Adipocyte (in vitro differentiated cells): ENCODE data around the gene ADGRF4.

Experiments used
- DNase-seq: peaks from one replicate; pipeline ENCODE4 v3.0.0-alpha.2; 2015; ENCODE audit warnings: low read depth
- H3K27me3 ChIP-seq: replicated peaks from 2 replicates; pipeline ENCODE4 v1.7.0; 2013; ENCODE audit warnings: mild to moderate bottlenecking, low read length, moderate library complexity; ENCODE audit not compliant: control insufficient read depth, insufficient read depth
- H3K36me3 ChIP-seq: 2 replicates; pipeline ENCODE4 v1.7.0; 2013; ENCODE audit warnings: low read length, mild to moderate bottlenecking, moderate library complexity; ENCODE audit not compliant: control insufficient read depth, insufficient read depth, severe bottlenecking
- H3K4me1 ChIP-seq: 2 replicates; pipeline ENCODE4 v1.7.0; 2013; ENCODE audit warnings: mild to moderate bottlenecking, low read length, moderate library complexity; ENCODE audit not compliant: control insufficient read depth, insufficient read depth
- H3K4me3 ChIP-seq: 2 replicates; pipeline ENCODE4 v1.7.0; 2013; ENCODE audit warnings: mild to moderate bottlenecking, low read length, moderate library complexity
- H3K9ac ChIP-seq: 2 replicates; pipeline ENCODE4 v1.7.0; 2013; ENCODE audit warnings: mild to moderate bottlenecking, low read length, moderate library complexity
- H3K9me3 ChIP-seq: 2 replicates; pipeline ENCODE4 v1.7.0; 2013; ENCODE audit warnings: mild to moderate bottlenecking, low read length, moderate library complexity; ENCODE audit not compliant: control insufficient read depth

Gene ADGRF4, protein sequence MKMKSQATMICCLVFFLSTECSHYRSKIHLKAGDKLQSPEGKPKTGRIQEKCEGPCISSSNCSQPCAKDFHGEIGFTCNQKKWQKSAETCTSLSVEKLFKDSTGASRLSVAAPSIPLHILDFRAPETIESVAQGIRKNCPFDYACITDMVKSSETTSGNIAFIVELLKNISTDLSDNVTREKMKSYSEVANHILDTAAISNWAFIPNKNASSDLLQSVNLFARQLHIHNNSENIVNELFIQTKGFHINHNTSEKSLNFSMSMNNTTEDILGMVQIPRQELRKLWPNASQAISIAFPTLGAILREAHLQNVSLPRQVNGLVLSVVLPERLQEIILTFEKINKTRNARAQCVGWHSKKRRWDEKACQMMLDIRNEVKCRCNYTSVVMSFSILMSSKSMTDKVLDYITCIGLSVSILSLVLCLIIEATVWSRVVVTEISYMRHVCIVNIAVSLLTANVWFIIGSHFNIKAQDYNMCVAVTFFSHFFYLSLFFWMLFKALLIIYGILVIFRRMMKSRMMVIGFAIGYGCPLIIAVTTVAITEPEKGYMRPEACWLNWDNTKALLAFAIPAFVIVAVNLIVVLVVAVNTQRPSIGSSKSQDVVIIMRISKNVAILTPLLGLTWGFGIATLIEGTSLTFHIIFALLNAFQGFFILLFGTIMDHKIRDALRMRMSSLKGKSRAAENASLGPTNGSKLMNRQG

DNA sequence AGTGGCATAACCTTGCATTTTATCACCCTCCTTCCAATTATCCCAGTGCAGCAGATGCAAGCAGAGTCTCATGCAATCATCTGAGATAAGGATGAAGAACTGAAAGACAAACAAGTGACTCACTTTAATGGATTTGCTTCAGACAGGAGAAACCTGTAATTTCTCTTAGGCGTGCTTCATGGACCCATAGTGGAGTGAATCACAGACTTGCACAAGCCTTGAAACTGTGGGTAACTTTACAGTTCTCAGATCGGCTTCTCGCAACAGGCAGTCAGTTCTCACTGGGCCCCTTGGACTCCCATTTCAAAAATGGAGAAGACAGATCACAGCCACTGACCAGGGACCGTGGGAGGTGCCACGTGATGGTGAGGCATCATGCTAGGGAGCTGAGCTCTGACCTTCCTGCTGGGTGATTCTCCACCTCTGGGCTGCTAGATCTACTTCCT, at the start of gene ADGRF4:
Gene ADGRF4, plus strand, starts transcription at position 239 of the 446 bp plus-strand sequence. CDS start 8,666 bp downstream, outside the sequence.
- Histone ChIP-seq H3K36me3 (no peaks in the 10 kb centered on the region), H3K4me3 (no peak within 1 kb of the TSS), H3K27me3 (peaks cover 5% of the 10 kb centered on the region), H3K9me3 (no peaks in the 10 kb centered on the region), H3K9ac (no peak within 1 kb of the TSS), H3K4me1 (peaks cover 9% of the 10 kb centered on the region)
- peak; percentile 41 for DNase-seq

DNA sequence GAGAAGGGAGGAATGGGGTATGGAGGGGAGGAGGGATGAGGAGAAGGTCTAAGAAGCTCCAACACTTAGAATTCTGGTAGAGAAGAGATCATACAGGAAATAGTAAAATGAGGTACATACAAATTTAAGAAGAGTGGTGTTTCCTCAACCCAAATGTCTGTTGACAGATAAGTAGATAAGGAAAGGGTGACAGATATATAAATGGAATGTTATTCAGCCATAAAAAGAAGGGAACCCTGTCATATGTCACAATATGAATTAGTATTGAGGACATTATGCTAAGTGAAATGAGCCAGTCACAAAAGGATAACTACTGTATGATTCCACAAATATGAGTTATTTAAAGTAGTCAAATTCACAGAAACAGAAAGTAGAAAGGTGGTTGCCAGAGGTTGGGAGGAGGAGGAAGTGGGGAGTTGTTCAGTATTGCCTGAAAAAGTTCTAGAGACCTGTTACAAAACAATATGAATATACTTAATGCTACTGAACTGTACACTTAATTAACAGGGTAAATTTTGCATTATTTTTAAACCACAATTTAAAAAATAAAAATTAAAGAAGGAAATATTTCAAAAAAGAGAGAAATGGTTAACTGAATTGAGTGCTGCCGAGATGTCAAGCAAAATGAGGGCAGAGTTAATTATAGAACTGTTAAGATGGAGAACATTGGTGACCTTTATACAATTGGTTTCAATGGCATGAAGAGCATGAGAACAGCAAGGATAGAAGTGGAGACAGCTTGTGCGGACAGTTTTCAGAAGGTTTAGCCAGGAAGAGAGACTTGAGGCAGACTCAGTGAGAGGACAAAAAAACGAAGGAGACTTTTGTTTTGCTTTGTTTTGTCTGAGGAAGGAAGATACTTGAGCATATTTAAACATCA, 47.6 kb upstream of the ADGRF4 start:
- Histone ChIP-seq H3K27me3 (no peaks in the 10 kb centered on the region), H3K9ac (no peak overlapping the region), H3K9me3 (no peaks in the 10 kb centered on the region), H3K4me1 (peaks cover 10% of the 10 kb centered on the region), H3K36me3 (no peaks in the 10 kb centered on the region), H3K4me3 (no peak overlapping the region)
- DNase-seq = peak; percentile 22

DNA sequence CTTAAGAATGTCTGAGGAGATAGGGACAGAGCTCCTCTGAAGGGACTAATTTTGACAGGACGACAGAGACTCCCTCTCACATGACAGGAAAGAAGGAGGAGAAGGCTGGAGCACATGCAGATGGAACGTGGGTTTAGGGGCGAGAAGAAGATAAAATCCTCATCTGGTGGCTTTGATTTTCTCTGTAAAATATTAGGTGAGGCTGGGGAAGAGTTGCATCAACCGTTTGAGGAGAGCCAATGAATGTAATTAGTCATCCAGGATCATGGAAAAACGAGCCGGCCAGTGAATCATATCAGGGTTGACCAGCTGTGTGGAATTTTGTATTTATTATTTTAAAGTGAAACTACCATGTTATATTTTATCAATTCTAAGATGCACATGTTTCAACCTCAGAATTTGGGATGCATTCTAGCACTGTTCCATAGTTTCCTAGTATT, 46.9 kb upstream of the ADGRF4 start:
- peak; percentile 81 for DNase-seq
- no peaks in the 10 kb centered on the region for H3K27me3 ChIP-seq
- H3K4me1 ChIP-seq = peaks cover 10% of the 10 kb centered on the region

DNA sequence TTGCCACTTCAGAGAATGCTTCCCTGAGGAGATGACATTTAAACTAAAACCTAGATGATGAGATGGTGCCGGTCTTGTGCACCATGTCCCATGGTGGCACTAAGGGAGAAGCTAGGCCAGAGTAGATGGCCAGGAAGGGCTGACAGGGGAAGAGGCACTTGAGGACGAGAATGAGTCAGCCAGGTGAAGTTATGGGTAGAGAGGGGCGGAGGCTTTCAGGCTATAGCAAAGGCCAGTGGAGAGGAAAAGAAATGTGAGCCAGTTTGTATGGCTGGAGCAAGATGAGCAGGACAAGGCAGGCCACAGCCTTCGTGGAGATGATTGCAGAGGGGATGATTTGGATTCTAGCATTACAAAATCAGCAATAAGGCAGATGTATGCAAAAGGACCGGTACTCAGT, 44.7 kb upstream of the ADGRF4 start:
- Histone ChIP-seq H3K27me3 (no peaks in the 10 kb centered on the region), H3K4me1 (peaks cover 10% of the 10 kb centered on the region), H3K4me3 (no peak overlapping the region), H3K9me3 (no peaks in the 10 kb centered on the region), H3K9ac (no peak overlapping the region), H3K36me3 (no peaks in the 10 kb centered on the region)
- no peak for DNase-seq

More for the DNA sequence above, 46.9 kb upstream of the ADGRF4 start:
- Histone ChIP-seq H3K9me3 (no peaks in the 10 kb centered on the region), H3K9ac (no peak overlapping the region), H3K36me3 (no peaks in the 10 kb centered on the region), H3K4me3 (no peak overlapping the region)

DNA sequence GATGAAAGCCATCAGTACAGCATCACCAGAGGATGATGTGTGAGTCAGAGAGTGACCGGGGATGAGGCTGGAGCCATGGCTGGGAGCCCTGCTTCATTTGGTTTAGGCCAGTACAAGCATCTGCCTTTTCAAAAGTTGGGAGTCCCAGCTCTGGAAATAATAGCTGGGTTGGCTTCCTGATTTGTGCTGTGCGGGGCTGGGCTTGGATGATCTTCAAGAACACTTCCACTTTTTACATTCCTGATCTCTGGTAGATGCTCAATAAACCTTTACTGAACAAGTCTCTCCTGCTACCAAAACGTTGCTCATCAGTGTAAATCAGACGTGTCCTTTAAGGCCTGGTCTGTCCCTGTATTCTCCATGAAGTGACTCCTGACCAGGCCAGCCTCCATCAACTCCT, 44.1 kb upstream of the ADGRF4 start:
- peaks cover 10% of the 10 kb centered on the region for H3K4me1 ChIP-seq
- DNase-seq = peak; percentile 14
- H3K9ac ChIP-seq = no peak overlapping the region
- no peaks in the 10 kb centered on the region for H3K9me3 ChIP-seq
- H3K36me3 ChIP-seq = no peaks in the 10 kb centered on the region
- no peak overlapping the region for H3K4me3 ChIP-seq
- H3K27me3 ChIP-seq = no peaks in the 10 kb centered on the region

DNA sequence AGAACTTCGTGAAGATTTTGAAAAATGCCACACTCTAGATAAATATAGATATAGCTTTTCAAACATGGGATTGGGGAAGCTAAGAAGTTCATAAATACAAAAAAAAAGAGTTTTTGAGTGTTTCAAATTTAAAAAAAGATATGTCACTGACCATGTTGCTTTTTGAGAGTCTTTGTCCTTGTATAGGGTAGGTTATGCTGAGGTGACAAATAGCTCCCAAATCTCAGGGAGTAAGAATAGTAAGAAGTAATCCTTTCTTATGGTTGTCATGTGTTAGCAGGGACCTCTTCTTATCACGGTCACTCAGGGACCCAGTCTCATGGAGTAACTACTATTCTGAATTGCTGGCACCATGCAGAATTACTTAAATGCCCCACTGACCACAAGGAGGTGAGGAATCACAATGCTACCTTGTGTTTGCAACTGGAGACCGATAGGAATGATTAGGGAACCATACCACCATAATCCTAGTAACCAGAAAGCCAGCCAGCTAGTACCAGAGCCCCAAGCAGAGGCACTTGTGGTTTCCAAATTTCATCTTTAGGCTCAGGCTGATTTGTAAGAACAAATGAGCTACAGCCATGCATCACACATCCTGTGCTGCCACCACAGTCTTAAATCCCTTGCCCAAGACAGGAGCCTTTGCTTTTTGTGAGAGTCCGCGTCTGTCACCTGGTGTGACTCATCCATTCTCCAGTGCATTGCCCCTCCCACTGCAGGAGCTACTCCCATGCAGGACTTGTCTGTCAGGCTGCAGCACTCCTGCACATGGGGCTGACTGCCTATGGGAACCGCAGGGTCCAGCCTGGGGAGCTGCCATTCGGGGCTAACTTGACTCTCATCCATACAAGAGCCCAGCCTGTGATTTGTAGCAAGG, 42.4 kb upstream of the ADGRF4 start:
- H3K4me3 ChIP-seq = no peak overlapping the region
- no peak overlapping the region for H3K9ac ChIP-seq
- no peaks in the 10 kb centered on the region for H3K36me3 ChIP-seq
- peak; percentile 48 for DNase-seq
- H3K27me3 ChIP-seq = peaks cover 4% of the 10 kb centered on the region
- H3K9me3 ChIP-seq = no peaks in the 10 kb centered on the region
- H3K4me1 ChIP-seq = peaks cover 9% of the 10 kb centered on the region

DNA sequence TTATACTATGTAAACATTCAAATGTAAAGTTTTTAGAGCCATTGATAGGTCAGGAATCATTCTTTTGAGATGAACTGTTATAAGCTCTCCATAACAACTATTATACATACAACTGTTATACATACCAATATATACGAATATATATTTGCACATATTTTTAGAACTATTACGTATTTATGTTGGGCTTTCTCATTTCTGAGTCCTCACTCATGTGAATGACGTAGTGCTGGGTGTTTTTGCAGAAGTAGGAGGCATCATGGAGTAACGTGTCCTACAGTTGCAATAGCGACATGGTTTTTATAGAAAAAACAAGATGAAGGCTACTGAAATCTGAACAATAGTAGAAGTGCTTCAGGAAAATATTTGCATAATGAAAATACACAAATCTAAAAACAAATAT, 36.4 kb upstream of the ADGRF4 start:
- H3K27me3 ChIP-seq = peaks cover 4% of the 10 kb centered on the region
- DNase-seq = no peak

DNA sequence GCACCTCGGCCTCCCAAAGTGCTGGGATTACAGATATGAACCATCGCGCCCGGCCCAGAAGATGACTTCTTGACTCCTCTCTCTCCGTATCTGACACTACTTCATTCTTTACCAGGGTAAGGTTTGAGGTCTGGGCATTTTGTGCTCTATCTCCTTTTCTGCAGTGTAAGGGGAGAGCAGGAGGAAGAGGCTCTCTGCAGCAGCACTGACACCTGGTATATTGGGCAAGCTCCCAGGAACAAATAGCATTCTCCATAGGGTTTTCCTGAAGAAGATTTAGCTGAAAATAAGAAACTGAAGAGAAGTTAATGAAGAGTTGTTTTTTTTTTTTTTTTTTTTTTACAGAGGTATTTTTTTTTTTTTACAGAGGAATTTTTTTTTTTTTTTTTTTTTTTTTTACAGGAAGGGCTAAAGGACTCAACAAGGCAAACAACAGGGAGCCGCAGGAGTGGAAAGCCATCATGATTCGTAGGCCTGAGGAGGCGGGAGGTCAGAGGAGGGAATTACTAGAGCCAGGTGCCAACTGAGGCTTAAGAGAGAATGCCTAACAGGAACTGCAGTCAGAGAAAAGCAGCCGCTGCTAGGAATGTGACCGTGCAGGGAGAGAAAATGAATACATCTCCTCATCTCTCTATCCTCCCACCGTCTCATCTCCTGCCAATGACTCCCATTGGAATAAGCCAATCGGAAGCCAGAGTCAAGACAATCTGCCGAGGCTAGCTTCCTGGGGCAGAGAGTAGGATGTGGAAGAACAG, 34.7 kb upstream of the ADGRF4 start:
- Histone ChIP-seq H3K9ac (no peak overlapping the region), H3K9me3 (no peaks in the 10 kb centered on the region), H3K4me1 (no peaks in the 10 kb centered on the region), H3K36me3 (no peaks in the 10 kb centered on the region), H3K4me3 (no peak overlapping the region), H3K27me3 (peaks cover 4% of the 10 kb centered on the region)
- no peak for DNase-seq

More for the DNA sequence above, 36.4 kb upstream of the ADGRF4 start:
- no peaks in the 10 kb centered on the region for H3K4me1 ChIP-seq
- no peaks in the 10 kb centered on the region for H3K36me3 ChIP-seq
- no peaks in the 10 kb centered on the region for H3K9me3 ChIP-seq
- H3K9ac ChIP-seq = no peak overlapping the region
- no peak overlapping the region for H3K4me3 ChIP-seq

DNA sequence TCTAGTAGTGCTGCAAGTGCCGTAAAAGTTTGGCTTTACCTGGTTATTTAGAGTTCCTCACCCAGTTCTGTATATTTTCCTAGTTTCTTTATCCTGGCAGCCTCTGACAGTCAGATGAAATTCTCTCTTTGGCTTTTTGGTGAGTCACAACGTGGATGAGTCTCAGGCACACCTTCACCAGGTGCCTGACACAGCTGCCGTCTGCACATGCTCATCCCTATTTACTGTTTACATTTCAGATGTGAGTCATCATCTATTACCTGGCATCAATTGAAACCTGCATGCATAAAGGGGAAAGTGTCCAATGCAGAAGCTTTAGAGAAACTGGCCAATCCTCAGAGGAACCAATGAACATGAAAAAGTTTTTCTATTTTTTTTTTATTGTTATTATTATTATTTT, 33.3 kb upstream of the ADGRF4 start:
- H3K36me3 ChIP-seq = no peaks in the 10 kb centered on the region
- H3K27me3 ChIP-seq = peaks cover 4% of the 10 kb centered on the region
- DNase-seq = no peak

More for the DNA sequence above, 33.3 kb upstream of the ADGRF4 start:
- H3K4me1 ChIP-seq = peaks cover 8% of the 10 kb centered on the region
- no peak overlapping the region for H3K4me3 ChIP-seq
- no peaks in the 10 kb centered on the region for H3K9me3 ChIP-seq
- H3K9ac ChIP-seq = no peak overlapping the region
